NCI-H2227 (cell line): ENCODE measurements around the gene C13orf46.
"Not testable (repeated sequence)": the region's sequence is repeated elsewhere in the genome, so short reads cannot be mapped to it uniquely, and the experiment has no call there.

Source experiments
- DNase-seq: peaks from one replicate; lab custom pipeline; 2025; ENCODE audit not compliant: unreplicated experiment; lab: John Stamatoyannopoulos, UW

Gene C13orf46

DNA sequence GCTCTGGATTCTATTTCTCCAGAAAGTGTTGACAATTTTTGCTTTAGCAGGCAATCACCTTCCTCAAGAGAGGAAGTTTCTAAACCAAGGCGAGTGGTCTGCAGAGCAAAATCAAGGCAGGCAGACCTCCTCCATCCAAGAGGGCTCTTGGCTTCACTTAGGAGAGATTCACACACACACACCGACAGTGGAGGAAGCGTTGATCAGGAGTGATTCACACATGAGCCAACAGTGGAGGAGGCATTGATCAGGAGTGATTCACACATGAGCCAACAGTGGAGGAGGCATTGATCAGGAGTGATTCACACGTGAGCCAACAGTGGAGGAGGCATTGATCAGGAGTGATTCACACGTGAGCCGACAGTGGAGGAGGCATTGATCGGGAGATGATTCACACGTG lies 60.5 kb downstream of the C13orf46 start:
- DNase-seq = not testable (repeated sequence)

DNA sequence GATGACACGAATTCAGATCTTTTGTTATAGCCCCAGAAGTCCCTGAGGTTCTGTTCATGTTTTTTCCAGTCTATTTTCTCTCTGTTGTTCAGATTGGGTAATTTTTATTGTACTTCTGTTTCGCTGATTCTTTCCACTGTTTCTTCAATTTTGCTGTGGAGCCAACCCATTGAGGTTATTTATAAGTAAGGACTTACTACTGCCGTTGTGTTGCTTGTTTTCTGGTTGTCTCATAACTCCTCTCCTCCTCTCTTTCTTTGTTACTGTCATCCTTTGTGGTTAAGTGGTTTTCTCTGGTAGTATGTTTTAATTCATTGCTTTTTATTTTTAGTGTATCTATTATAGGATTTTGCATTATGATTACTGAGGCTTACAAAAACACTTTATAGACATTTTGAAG lies 61.3 kb downstream of the C13orf46 start:
- DNase-seq = no peak

DNA sequence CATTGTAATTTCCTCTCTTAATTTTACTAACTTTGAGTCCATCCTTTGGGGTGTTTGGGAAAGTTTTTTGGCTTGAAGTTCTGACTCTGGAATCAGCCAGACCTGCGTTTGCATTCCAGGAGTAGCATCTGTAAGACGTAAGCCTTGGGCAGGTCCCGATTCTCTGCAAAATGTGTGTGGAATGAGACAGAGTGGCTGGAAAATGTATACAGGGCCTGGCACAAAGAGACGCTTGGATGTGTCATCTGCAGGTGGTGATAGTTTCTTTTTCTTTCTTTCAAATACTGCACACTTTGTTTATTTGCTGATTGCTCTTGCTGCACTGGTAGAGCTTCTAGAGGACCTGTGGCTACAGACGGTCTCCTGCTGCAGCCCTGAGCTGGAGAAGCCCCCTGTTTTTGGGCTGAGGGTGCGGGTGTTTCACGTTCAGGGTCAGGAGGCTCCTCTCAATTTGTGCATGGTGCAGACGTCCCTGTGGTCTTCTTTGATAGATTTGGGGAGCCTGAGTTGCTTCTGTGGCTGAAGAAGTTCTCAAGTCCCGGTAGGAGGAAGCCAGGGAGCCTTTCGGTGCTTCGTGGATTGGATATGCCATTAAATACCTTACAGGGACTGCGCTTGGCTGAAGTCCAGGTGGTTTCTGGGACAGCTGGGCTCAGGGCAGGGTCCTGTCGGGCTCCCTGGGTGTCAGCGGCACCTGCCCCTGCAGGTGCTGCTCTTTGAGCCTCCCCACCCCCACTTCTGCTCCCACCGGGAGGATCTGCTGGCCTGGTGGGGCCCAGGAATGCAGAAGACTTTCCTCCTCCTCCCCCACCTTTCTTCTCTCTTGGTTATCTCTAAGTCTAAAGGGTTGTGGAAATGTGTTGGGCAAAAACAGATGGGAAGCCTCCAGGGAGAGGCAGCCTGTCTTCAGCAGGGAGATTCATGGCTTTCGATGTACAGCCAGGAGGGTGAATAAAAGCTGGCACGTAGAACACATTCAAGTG lies 66.0 kb downstream of the C13orf46 start:
- DNase-seq = no peak

DNA sequence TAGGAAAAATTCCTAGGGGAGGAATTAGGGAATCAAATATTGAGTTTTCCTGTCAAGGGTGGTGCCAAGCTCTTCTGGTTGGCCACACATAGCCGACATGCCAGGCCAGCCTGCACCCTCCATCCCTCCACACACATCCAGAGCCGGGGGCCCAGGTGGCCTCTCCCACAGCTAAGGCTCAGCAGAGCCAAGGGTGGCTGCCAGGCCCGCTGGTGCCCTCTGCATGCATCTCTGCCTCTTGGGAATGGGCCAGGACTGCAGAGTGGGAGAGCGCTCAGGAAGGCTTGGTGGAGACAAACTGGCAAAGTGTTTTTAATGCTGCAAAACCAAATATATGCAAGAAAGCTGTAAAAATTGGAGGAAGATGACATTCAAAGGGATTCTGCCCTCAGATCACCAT lies 67.3 kb downstream of the C13orf46 start:
- no peak for DNase-seq

DNA sequence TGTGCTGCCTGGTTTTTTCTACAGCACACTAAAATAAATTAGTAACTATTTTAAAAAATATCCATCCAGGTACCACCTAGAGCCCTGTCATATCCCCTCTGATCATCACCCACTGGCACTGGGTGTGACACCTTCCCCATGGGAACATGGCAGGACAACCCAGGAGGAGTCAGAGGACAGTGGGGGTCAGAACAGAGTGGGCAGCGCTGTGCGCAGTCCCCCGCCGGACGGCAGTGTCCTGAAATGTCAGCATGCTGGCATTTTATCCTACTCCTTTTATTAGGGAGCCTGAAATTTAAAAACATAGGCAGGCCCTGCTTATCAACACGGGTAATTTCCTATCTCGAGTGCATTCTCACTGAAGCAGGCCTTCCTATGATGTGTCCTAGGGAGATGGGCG lies 67.9 kb downstream of the C13orf46 start:
- DNase-seq = no peak

DNA sequence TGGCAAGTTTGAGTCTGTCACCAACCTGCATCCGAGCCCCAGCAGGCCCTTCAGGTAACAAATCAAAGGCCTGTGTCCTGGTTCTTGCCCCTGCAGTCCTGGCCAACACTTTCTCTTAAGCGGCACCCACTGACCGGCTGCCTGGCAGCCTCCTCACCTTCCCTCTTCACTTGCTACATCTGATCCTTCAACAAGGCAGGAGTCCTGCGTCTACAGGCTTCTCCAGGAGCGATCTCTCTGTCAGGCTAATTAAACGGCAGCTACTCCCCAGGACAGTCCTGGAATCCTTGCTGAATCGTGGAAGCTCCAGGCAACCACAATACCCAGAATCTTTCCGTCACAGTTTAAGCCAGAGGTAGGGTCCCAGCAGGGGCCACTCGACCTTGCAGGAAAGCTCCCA lies 68.9 kb downstream of the C13orf46 start:
- DNase-seq = no peak

DNA sequence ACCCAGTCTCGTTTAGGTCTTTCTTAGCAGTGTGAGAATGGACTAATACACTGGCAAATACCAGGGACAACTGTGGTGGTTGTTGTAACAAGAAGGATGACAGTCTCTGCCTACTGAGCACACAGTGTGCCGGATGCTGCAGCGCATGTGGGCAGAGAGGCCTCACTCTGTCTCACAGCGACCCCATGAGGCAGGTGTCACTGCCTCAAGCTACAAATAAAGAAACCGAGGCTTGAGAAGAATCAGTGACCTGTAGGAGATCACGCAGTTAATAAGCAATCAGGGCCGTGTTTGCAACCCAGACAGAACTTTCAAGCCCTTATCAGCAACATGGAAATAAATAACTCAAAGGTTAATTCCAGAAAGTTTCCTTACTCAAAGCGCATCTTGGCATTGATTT lies 69.5 kb downstream of the C13orf46 start:
- DNase-seq = no peak

DNA sequence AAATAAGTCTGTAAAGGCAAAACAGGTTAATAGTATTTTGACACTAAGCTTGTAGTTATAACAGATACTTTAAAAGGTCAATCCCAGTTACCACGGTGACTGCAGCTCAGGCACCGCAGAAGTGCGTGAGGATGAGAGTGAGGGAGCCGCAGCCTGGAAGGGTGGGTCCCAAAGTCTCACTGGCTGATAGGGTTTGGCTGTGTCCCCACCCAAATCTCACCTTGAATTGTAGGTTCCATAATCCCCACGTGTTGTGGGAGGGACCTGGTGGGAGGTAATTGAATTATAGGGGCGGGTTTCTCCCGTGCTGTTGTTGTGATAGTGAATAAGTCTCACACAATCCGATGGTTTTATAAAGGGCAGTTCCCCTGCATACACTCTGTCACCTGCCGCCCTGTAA lies 70.0 kb downstream of the C13orf46 start:
- DNase-seq = no peak
